GM19395 (cell line): ENCODE results near the gene HSPB2.

Experiments used
- ATAC-seq: cut with Tn5 transposase; IDR thresholded peaks from one replicate; pipeline ENCODE4 v1.9.1; 2021; ENCODE audit warnings: mild to moderate bottlenecking, moderate library complexity; ENCODE audit not compliant: unreplicated experiment

HSPB2 gene

GRCh38 chr11:111937461-111937769 lies 24.9 kb downstream of the HSPB2 start:
- ATAC-seq: no peak

GRCh38 chr11:111937844-111938243 lies 25.3 kb downstream of the HSPB2 start:
- no peak for ATAC-seq

- peak; percentile 90 for ATAC-seq
These were observed 26.2 kb downstream of the HSPB2 start for GRCh38 chr11:111938687-111939160.

- no peak for ATAC-seq
These were observed 27.5 kb downstream of the HSPB2 start for GRCh38 chr11:111939836-111940604.

- no peak for ATAC-seq
These were observed 29.4 kb downstream of the HSPB2 start for GRCh38 chr11:111941963-111942362.

GRCh38 chr11:111942829-111943228 lies 30.3 kb downstream of the HSPB2 start:
- no peak for ATAC-seq

- ATAC-seq: no peak
These were observed 31.6 kb downstream of the HSPB2 start for GRCh38 chr11:111944139-111944538.

GRCh38 chr11:111944651-111945051 lies 32.1 kb downstream of the HSPB2 start:
- ATAC-seq: no peak

GRCh38 chr11:111945198-111945597 lies 32.7 kb downstream of the HSPB2 start:
- ATAC-seq: no peak

GRCh38 chr11:111946499-111946898 lies 34.0 kb downstream of the HSPB2 start:
- ATAC-seq: no peak

GRCh38 chr11:111947143-111947542 lies 34.6 kb downstream of the HSPB2 start:
- ATAC-seq: no peak

GRCh38 chr11:111949519-111950426 lies 37.2 kb downstream of the HSPB2 start:
- no peak for ATAC-seq

- ATAC-seq: no peak
These were observed 39.0 kb downstream of the HSPB2 start for GRCh38 chr11:111951565-111951964.

- no peak for ATAC-seq
These were observed 41.6 kb downstream of the HSPB2 start for GRCh38 chr11:111954154-111954553.

- no peak for ATAC-seq
These were observed 45.3 kb downstream of the HSPB2 start for GRCh38 chr11:111957663-111958444.

- no peak for ATAC-seq
These were observed 48.4 kb downstream of the HSPB2 start for GRCh38 chr11:111960916-111961315.

- ATAC-seq: no peak
These were observed 49.1 kb downstream of the HSPB2 start for GRCh38 chr11:111961389-111962300.
